GM18909 (cell line): Measurements from ENCODE around the gene TGFBR2.

Experiments
- ATAC-seq: cut with Tn5 transposase; IDR thresholded peaks from one replicate; pipeline ENCODE4 v1.9.1; 2021; ENCODE audit warnings: mild to moderate bottlenecking; ENCODE audit not compliant: unreplicated experiment, poor library complexity

TGFBR2 gene

DNA sequence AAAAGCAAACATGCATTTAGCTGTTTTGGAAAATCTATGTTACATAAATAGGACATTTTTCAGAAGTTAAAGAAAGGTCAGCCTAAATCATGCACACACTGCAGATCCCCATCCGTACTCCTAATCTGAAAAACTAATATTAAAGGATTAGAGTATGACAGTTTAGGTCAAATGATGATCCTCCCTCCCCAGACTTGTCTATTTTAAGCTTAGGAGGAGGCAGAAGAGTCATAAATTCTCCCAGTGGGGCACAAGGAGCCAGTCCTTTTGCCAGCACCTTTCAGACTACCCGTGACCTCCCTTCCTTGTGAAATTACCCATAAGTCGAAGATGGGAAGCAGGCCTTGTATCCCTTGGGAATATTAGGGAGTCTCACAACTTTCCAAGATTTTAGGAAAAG lies 78.0 kb downstream of the TGFBR2 start:
- ATAC-seq, result no peak

GRCh38 chr3:30685267-30685667 lies 78.9 kb downstream of the TGFBR2 start:
- ATAC-seq, result no peak

GRCh38 chr3:30686176-30686575 lies 79.8 kb downstream of the TGFBR2 start:
- ATAC-seq, result no peak

DNA sequence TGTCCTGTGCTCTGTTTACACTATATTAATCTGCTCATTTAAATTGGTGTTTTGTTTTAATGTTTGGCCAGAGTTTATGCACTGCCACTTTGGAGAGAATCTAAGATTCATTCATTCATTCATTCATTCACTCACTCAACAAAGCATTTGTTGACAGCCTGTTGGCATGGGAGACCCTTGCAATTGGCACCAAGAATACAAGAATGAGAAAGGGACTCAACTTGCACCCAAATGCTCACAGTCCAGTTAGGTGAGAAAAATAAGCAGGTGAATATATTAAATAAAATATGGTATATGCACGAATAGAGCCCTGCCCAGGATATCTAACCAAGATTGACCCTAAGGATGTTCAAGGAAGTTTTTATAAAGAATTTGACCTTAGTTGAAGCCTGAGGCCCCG lies 80.4 kb downstream of the TGFBR2 start:
- no peak for ATAC-seq

GRCh38 chr3:30687930-30688570 lies 81.6 kb downstream of the TGFBR2 start:
- no peak for ATAC-seq

- no peak for ATAC-seq
Measured at GRCh38 chr3:30688776-30689641, 82.6 kb downstream of the TGFBR2 start.

GRCh38 chr3:30690199-30690598 lies 83.8 kb downstream of the TGFBR2 start:
- ATAC-seq, result no peak

DNA sequence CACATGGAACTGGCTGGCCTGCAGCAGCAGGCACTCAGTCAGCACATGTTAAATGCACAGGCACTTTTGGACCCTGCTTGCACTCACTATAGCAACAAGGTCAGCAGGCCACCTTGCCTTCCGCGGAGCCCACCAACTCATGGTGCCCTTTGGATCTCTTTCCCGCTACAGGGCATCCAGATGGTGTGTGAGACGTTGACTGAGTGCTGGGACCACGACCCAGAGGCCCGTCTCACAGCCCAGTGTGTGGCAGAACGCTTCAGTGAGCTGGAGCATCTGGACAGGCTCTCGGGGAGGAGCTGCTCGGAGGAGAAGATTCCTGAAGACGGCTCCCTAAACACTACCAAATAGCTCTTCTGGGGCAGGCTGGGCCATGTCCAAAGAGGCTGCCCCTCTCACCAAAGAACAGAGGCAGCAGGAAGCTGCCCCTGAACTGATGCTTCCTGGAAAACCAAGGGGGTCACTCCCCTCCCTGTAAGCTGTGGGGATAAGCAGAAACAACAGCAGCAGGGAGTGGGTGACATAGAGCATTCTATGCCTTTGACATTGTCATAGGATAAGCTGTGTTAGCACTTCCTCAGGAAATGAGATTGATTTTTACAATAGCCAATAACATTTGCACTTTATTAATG lies 85.0 kb downstream of the TGFBR2 start:
- ATAC-seq, result no peak

- no peak for ATAC-seq
Measured at GRCh38 chr3:30691944-30692343, 85.5 kb downstream of the TGFBR2 start.

- ATAC-seq, result no peak
Measured at GRCh38 chr3:30692498-30693130, 86.2 kb downstream of the TGFBR2 start.

GRCh38 chr3:30693470-30694120 lies 87.2 kb downstream of the TGFBR2 start:
- peak; percentile 95 for ATAC-seq

GRCh38 chr3:30694148-30694547 lies 87.7 kb downstream of the TGFBR2 start:
- ATAC-seq, result no peak

- ATAC-seq, result no peak
Measured at GRCh38 chr3:30694668-30695067, 88.3 kb downstream of the TGFBR2 start.

- no peak for ATAC-seq
Measured at GRCh38 chr3:30695302-30696061, 89.1 kb downstream of the TGFBR2 start.

- no peak for ATAC-seq
Measured at GRCh38 chr3:30696403-30696819, 90.0 kb downstream of the TGFBR2 start.

DNA sequence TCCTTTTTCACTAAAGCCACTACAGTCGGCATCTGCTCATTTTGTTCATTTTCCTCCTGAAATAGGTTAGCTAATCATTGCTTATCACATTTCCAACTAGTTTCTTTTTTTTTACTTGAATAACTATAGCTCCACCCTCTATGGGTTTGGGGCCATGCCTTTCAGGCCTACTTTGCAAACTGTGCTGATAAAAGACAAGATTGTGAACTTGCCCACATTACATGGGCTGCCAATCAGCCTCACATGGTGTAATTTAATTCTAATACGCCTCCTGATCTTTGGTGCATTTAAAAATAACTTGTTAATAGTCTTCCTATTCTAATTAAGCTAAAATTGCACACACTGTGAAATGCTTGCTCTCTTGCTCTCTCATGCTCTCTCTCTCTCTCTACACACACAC lies 90.5 kb downstream of the TGFBR2 start:
- ATAC-seq, result no peak

DNA sequence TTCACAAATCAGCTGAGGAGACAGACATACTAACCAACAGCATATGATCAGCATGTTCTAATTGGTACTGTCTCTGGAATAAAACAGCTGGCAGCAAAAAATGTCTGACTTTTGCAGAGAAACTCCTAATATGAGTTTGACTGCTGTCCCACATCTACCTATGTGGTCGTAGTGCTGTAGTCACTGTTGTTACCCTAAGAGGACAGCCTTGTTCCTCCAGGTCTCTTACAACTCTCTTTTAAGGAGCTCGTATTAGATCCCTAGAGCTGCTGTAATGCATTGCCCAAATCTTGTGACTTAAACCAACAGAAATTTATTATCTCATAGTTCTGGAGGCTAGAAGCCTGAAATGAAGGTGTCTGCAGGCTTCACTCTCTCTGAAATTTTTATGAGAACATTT lies 92.1 kb downstream of the TGFBR2 start:
- ATAC-seq, result no peak

DNA sequence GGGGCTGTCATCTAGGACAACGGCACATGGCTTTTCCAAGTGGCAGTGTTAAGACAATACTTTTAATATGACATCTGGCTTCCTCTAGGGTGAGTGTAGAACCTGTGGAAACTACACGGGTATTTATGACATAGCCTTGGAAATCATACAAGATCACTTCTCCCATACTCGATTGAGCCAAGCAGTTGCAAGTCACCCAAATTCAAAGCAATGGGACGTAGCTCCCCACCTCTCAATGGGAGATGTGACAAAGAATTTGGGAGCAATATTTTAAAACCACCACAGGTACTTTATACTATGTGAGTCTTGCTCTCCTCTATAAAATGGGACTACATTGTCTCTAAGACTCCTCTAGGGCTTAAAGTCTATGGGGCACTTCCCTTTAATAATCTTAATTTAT lies 93.5 kb downstream of the TGFBR2 start:
- ATAC-seq, result no peak

DNA sequence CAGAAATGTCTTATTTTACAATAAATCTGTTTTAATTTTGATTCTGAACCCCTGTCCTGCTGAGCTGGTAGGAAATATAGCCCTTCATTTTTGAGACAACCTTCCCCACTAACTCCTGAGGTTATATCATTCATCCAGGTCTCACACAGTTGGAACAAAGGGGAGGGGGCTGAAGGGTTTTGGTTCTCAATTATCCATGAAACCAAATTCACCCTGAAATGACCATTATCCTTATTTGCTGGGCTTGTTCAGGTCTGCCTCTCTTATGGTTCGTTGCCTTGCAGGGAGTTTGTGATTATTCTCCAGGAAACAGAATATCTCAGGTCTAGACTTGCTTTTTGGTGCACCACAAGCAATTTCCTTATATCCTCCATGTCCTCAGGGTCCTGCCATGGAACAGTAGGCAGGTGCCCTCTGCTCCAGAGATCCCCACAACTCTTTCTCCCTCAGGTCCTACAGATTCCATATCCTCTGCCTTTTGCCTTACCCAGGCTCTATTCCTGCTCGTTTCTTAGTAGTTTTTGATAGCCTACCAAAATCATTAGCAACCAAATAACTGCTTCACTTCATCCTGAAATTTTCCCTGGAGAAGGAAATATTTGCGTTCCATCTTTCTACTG lies 94.4 kb downstream of the TGFBR2 start:
- no peak for ATAC-seq
